Measurements from ENCODE around the gene PODXL2.

PODXL2 gene

GRCh38 chr3:127711896-127712295, 82.9 kb downstream of the PODXL2 start:
- H2AFZ ChIP-seq (ENCODE audit: low read depth, low read length): no peak overlapping the region
- TF ChIP-seq CTCF (IDR thresholded peaks at IDR 0.05; ENCODE audit: borderline replicate concordance, extremely low read depth, low read length, poor library complexity, severe bottlenecking): no peak
- no peak for TF ChIP-seq EZH2 (IDR thresholded peaks at IDR 0.05; ENCODE audit: borderline replicate concordance, low read depth, low read length, severe bottlenecking)
- H3K79me2 ChIP-seq (ENCODE audit: insufficient read depth, low read length): no peaks in the 10 kb centered on the region

GRCh38 chr3:127712461-127712860, 83.5 kb downstream of the PODXL2 start:
- Histone ChIP-seq H3K79me2 (ENCODE audit: insufficient read depth, low read length) (no peaks in the 10 kb centered on the region), H2AFZ (ENCODE audit: low read depth, low read length) (no peak overlapping the region), H3K4me3 (ENCODE audit: low read depth in 1 of 2, low read length in 2 of 2) (no peak overlapping the region), H3K27me3 (ENCODE audit: insufficient read depth, low read length, poor library complexity) (peaks cover 4% of the 10 kb centered on the region), H3K36me3 (ENCODE audit: insufficient read depth, low read length) (no peaks in the 10 kb centered on the region), H3K9me3 (ENCODE audit: insufficient read depth, low read length, severe bottlenecking) (no peaks in the 10 kb centered on the region), H3K27ac (ENCODE audit: low read length) (no peak overlapping the region), H3K4me2 (ENCODE audit: insufficient read depth, low read length) (no peak overlapping the region), H4K20me1 (ENCODE audit: insufficient read depth, low read length) (no peaks in the 10 kb centered on the region), H3K4me1 (ENCODE audit: insufficient read depth, low read length) (no peaks in the 10 kb centered on the region), H3K9ac (ENCODE audit: low read depth, low read length) (no peak overlapping the region)
- DNase-seq: no peak
- ATAC-seq (ENCODE audit: insufficient read depth, low read depth): no peak
- no peak for TF ChIP-seq EZH2 (IDR thresholded peaks at IDR 0.05; ENCODE audit: borderline replicate concordance, low read depth, low read length, severe bottlenecking)
- no peak for TF ChIP-seq CTCF (IDR thresholded peaks at IDR 0.05; ENCODE audit: borderline replicate concordance, extremely low read depth, low read length, poor library complexity, severe bottlenecking)

More at GRCh38 chr3:127711896-127712295, 82.9 kb downstream of the PODXL2 start:
- Histone ChIP-seq H3K36me3 (ENCODE audit: insufficient read depth, low read length) (no peaks in the 10 kb centered on the region), H3K27ac (ENCODE audit: low read length) (no peak overlapping the region), H4K20me1 (ENCODE audit: insufficient read depth, low read length) (no peaks in the 10 kb centered on the region), H3K4me3 (ENCODE audit: low read depth in 1 of 2, low read length in 2 of 2) (no peak overlapping the region), H3K4me2 (ENCODE audit: insufficient read depth, low read length) (no peak overlapping the region), H3K27me3 (ENCODE audit: insufficient read depth, low read length, poor library complexity) (peaks cover 4% of the 10 kb centered on the region), H3K9ac (ENCODE audit: low read depth, low read length) (no peak overlapping the region), H3K4me1 (ENCODE audit: insufficient read depth, low read length) (no peaks in the 10 kb centered on the region), H3K9me3 (ENCODE audit: insufficient read depth, low read length, severe bottlenecking) (no peaks in the 10 kb centered on the region)
- DNase-seq (no peak), ATAC-seq (ENCODE audit: insufficient read depth, low read depth) (no peak)

GRCh38 chr3:127712881-127713771, 84.1 kb downstream of the PODXL2 start:
- H3K9ac ChIP-seq (ENCODE audit: low read depth, low read length): no peak overlapping the region
- no peaks in the 10 kb centered on the region for H4K20me1 ChIP-seq (ENCODE audit: insufficient read depth, low read length)
- no peak overlapping the region for H3K4me3 ChIP-seq (ENCODE audit: low read depth in 1 of 2, low read length in 2 of 2)
- ATAC-seq (ENCODE audit: insufficient read depth, low read depth) (no peak), DNase-seq (no peak)
- no peaks in the 10 kb centered on the region for H3K36me3 ChIP-seq (ENCODE audit: insufficient read depth, low read length)
- no peak overlapping the region for H3K4me2 ChIP-seq (ENCODE audit: insufficient read depth, low read length)
- no peaks in the 10 kb centered on the region for H3K4me1 ChIP-seq (ENCODE audit: insufficient read depth, low read length)
- no peak overlapping the region for H3K27ac ChIP-seq (ENCODE audit: low read length)
- H3K79me2 ChIP-seq (ENCODE audit: insufficient read depth, low read length): no peaks in the 10 kb centered on the region
- TF ChIP-seq CTCF (IDR thresholded peaks at IDR 0.05; ENCODE audit: borderline replicate concordance, extremely low read depth, low read length, poor library complexity, severe bottlenecking) (no peak), EZH2 (IDR thresholded peaks at IDR 0.05; ENCODE audit: borderline replicate concordance, low read depth, low read length, severe bottlenecking) (no peak)
- H2AFZ ChIP-seq (ENCODE audit: low read depth, low read length): no peak overlapping the region
- H3K27me3 ChIP-seq (ENCODE audit: insufficient read depth, low read length, poor library complexity): peaks cover 4% of the 10 kb centered on the region
- no peaks in the 10 kb centered on the region for H3K9me3 ChIP-seq (ENCODE audit: insufficient read depth, low read length, severe bottlenecking)

Measured in DND-41 (cell line).